WTC11 (cell line): ENCODE measurements around the gene CEP85L. TPM values are rescaled to one million over a fixed set of nuclear protein-coding genes. Genes with fewer than 3 reads are reported as not detected.

Source experiments
- ATAC-seq: fragments of 200-7000 bp; cut with Tn5 transposase; 2 replicates; pipeline ENCODE4 v1.10.0; 2021; ENCODE audit warnings: mild to moderate bottlenecking, moderate library complexity
- CTCF ChIA-PET: fragments of 300-600 bp; sonication (Branson Sonifier 250); formaldehyde crosslinking; loops from one replicate; lab custom pipeline; 2021; ENCODE audit warnings: antibody characterized with exemption; lab: Charles Lee
- POLR2A ChIA-PET: fragments of 350-600 bp; sonication (Branson Sonifier 250); formaldehyde crosslinking; loops from one replicate; lab custom pipeline; 2021; ENCODE audit warnings: antibody characterized with exemption; lab: Charles Lee
- DNase-seq: peaks from one replicate; pipeline ENCODE4 v3.0.0; 2021; ENCODE audit warnings: low spot score
- H3K27ac Mint-ChIP-seq: 2 replicates; pipeline ENCODE4 v1.8.0; 2021; ENCODE audit warnings: mixed read lengths
- H3K27me3 Mint-ChIP-seq: 2 replicates; pipeline ENCODE4 v1.8.0; 2021; ENCODE audit warnings: low read depth, mild to moderate bottlenecking, moderate library complexity, mixed read lengths
- H3K36me3 Mint-ChIP-seq: 2 replicates; pipeline ENCODE4 v1.8.0; 2021; ENCODE audit warnings: mixed read lengths
- H3K4me1 Mint-ChIP-seq: 2 replicates; pipeline ENCODE4 v1.8.0; 2022; ENCODE audit warnings: mixed read lengths
- H3K4me3 Mint-ChIP-seq: 2 replicates; pipeline ENCODE4 v1.8.0; 2021; ENCODE audit warnings: mild to moderate bottlenecking, moderate library complexity, mixed read lengths
- H3K9me3 Mint-ChIP-seq: 2 replicates; pipeline ENCODE4 v1.8.0; 2021; ENCODE audit warnings: mixed read lengths
- AFF4 ChIP-seq: sonication (generic); formaldehyde crosslinking; IDR thresholded peaks from 2 replicates; pipeline ENCODE4 v1.8.1; 2023; ENCODE audit warnings: mild to moderate bottlenecking, missing genetic modification reagents, borderline replicate concordance
- ATF1 ChIP-seq: sonication (generic); formaldehyde crosslinking; IDR thresholded peaks from 2 replicates; pipeline ENCODE4 v1.8.1; 2023; ENCODE audit warnings: mild to moderate bottlenecking, moderate library complexity, missing genetic modification reagents
- ATF6 ChIP-seq: sonication (generic); formaldehyde crosslinking; IDR thresholded peaks from 2 replicates; pipeline ENCODE4 v1.8.1; 2023; ENCODE audit warnings: mild to moderate bottlenecking, missing genetic modification reagents
- GABPB1 ChIP-seq: sonication (generic); formaldehyde crosslinking; IDR thresholded peaks from 2 replicates; pipeline ENCODE4 v1.8.1; 2023; ENCODE audit warnings: mild to moderate bottlenecking, missing genetic modification reagents
- NFATC4 ChIP-seq: fragments of 250-450 bp; sonication (Bioruptor Pico); IDR thresholded peaks from 2 replicates; pipeline ENCODE4 v1.9.0; 2021; ENCODE audit warnings: mild to moderate bottlenecking
- NFE2L1 ChIP-seq: sonication (generic); formaldehyde crosslinking; IDR thresholded peaks from 2 replicates; pipeline ENCODE4 v1.8.1; 2023; ENCODE audit warnings: missing genetic modification reagents
- RELA ChIP-seq: sonication (generic); formaldehyde crosslinking; IDR thresholded peaks from 2 replicates; pipeline ENCODE4 v1.8.1; 2022; ENCODE audit warnings: missing genetic modification reagents, mild to moderate bottlenecking, borderline replicate concordance
- RORB ChIP-seq: fragments of 250-450 bp; sonication (Bioruptor Pico); IDR thresholded peaks from 2 replicates; pipeline ENCODE4 v1.9.0; 2021; ENCODE audit warnings: mild to moderate bottlenecking
- TCF7 ChIP-seq: sonication (generic); formaldehyde crosslinking; IDR thresholded peaks from 2 replicates; pipeline ENCODE4 v1.8.0; 2022; ENCODE audit warnings: mild to moderate bottlenecking, low read depth, missing genetic modification reagents, moderate library complexity
- ZNF416 ChIP-seq: fragments of 250-450 bp; sonication (Bioruptor Pico); IDR thresholded peaks from 2 replicates; pipeline ENCODE4 v1.9.0; 2021; ENCODE audit warnings: mild to moderate bottlenecking, inconsistent platforms
- total RNA-seq: library from RNA; stranded (reverse); gene quantifications from 3 replicates; pipeline ENCODE4 v1.2.3, GENCODE V29; 2021
- TF ChIP-seq, protein P1 (sequence below): sonication (generic); formaldehyde crosslinking; IDR thresholded peaks from 2 replicates; pipeline ENCODE4 v1.8.1; 2022; ENCODE audit warnings: low read depth, mild to moderate bottlenecking, moderate library complexity, missing genetic modification reagents, borderline replicate concordance
- TF ChIP-seq, protein P2 (sequence below): sonication (generic); formaldehyde crosslinking; IDR thresholded peaks from 2 replicates; pipeline ENCODE4 v1.8.0; 2022; ENCODE audit warnings: mild to moderate bottlenecking, missing genetic modification reagents
- TF ChIP-seq, protein P3 (sequence below): sonication (generic); formaldehyde crosslinking; IDR thresholded peaks from 2 replicates; pipeline ENCODE4 v1.8.1; 2022; ENCODE audit warnings: mild to moderate bottlenecking, missing genetic modification reagents, moderate library complexity, borderline replicate concordance
- TF ChIP-seq, protein P4 (sequence below): fragments of 250-450 bp; sonication (Bioruptor Pico); conservative IDR thresholded peaks from 2 replicates; pipeline ENCODE4 v1.9.0; 2021; ENCODE audit warnings: mild to moderate bottlenecking

Gene CEP85L
- total RNA-seq, 1 experiment from 2014 or later, result 32.5 TPM

GRCh38 chr6:118669561-118669960 is 18.2 kb upstream of the CEP85L start:
- ATAC-seq, result no peak
- Mint-ChIP-seq H3K4me3 (no peak overlapping the region), H3K9me3 (no peaks in the 10 kb centered on the region), H3K36me3 (no peaks in the 10 kb centered on the region), H3K27ac (no peak overlapping the region), H3K4me1 (peaks cover 2% of the 10 kb centered on the region; the same call in 1 of the 2 replicates), H3K27me3 (no peaks in the 10 kb centered on the region)
- ChIA-PET POLR2A (no interaction called here), CTCF (no interaction called here)
- no peak for DNase-seq
- TF ChIP-seq NFATC4, result no peak
- TF ChIP-seq RORB, result no peak
- no peak for TF ChIP-seq RELA (CRISPR knock-in tag)
- TF ChIP-seq, protein P1, sequence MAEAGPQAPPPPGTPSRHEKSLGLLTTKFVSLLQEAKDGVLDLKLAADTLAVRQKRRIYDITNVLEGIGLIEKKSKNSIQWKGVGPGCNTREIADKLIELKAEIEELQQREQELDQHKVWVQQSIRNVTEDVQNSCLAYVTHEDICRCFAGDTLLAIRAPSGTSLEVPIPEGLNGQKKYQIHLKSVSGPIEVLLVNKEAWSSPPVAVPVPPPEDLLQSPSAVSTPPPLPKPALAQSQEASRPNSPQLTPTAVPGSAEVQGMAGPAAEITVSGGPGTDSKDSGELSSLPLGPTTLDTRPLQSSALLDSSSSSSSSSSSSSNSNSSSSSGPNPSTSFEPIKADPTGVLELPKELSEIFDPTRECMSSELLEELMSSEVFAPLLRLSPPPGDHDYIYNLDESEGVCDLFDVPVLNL (CRISPR knock-in tag), result no peak
- no peak for TF ChIP-seq AFF4 (CRISPR knock-in tag)
- TF ChIP-seq, protein P2, sequence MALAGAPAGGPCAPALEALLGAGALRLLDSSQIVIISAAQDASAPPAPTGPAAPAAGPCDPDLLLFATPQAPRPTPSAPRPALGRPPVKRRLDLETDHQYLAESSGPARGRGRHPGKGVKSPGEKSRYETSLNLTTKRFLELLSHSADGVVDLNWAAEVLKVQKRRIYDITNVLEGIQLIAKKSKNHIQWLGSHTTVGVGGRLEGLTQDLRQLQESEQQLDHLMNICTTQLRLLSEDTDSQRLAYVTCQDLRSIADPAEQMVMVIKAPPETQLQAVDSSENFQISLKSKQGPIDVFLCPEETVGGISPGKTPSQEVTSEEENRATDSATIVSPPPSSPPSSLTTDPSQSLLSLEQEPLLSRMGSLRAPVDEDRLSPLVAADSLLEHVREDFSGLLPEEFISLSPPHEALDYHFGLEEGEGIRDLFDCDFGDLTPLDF (CRISPR knock-in tag), result no peak
- TF ChIP-seq NFE2L1, result no peak
- TF ChIP-seq, protein P3, sequence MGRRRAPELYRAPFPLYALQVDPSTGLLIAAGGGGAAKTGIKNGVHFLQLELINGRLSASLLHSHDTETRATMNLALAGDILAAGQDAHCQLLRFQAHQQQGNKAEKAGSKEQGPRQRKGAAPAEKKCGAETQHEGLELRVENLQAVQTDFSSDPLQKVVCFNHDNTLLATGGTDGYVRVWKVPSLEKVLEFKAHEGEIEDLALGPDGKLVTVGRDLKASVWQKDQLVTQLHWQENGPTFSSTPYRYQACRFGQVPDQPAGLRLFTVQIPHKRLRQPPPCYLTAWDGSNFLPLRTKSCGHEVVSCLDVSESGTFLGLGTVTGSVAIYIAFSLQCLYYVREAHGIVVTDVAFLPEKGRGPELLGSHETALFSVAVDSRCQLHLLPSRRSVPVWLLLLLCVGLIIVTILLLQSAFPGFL (CRISPR knock-in tag), result no peak
- TF ChIP-seq ATF1 (CRISPR knock-in tag), result no peak
- no peak for TF ChIP-seq ZNF416 (CRISPR knock-in tag)
- no peak for TF ChIP-seq TCF7 (CRISPR knock-in tag)
- no peak for TF ChIP-seq GABPB1 (CRISPR knock-in tag)

GRCh38 chr6:118668761-118669385 is 17.5 kb upstream of the CEP85L start:
- DNase-seq, result no peak
- Mint-ChIP-seq H3K27ac (no peak overlapping the region), H3K4me1 (peaks cover 2% of the 10 kb centered on the region; the same call in 1 of the 2 replicates), H3K9me3 (no peaks in the 10 kb centered on the region)
- ATAC-seq, result no peak
- TF ChIP-seq, protein P4, sequence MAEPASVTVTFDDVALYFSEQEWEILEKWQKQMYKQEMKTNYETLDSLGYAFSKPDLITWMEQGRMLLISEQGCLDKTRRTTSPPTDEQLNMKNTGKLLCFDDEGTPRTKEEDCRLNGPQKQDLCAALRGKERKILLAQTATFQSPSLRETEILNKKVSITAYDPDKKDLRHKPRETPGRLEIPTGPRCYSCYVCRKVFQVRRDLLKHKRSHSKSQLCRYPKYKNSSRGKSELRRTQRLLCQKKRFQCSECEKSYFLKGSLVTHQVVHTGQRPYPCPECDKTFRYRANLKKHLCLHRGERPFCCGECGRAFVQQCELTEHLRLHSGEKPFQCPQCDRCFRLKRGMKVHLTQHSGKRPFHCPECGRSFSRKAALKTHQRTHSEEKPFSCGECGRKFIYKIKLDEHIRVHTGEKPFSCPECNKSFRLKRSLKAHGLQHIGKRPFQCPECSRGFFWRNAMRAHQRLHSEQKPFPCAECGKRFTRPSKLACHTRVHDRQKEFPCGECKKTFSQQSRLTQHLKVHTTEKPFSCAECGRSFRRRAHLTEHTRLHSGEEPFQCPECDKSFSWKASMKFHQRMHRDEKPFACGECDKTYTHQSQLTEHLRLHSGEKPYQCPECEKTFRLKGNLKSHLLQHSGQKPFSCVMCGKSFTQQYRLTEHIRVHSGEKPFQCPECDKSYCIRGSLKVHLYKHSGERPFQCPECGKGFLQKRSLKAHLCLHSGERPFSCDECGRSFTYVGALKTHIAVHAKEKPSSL (CRISPR knock-in tag), result no peak
- no peak for TF ChIP-seq ATF6 (CRISPR knock-in tag)
- TF ChIP-seq, all 79 proteins: peak for 0
- H3K4me3 Mint-ChIP-seq, result no peak overlapping the region
- ChIA-PET POLR2A (no interaction called here), CTCF (no interaction called here)
- H3K36me3 Mint-ChIP-seq, result no peaks in the 10 kb centered on the region
- no peaks in the 10 kb centered on the region for H3K27me3 Mint-ChIP-seq
